Panc1 (cell line): Measurements from ENCODE around the gene RAP1GDS1.

Experiments used
- POLR2AphosphoS5 ChIP-seq: IDR thresholded peaks from 2 replicates; pipeline ENCODE4 v1.6.1; 2012; ENCODE audit warnings: mild to moderate bottlenecking, low read depth, low read length, moderate library complexity
- TF ChIP-seq, protein P1 (sequence below): fragments of 450-650 bp; IDR thresholded peaks from 2 replicates; pipeline ENCODE4 v1.5.1; 2017; ENCODE audit warnings: mild to moderate bottlenecking

DNA sequence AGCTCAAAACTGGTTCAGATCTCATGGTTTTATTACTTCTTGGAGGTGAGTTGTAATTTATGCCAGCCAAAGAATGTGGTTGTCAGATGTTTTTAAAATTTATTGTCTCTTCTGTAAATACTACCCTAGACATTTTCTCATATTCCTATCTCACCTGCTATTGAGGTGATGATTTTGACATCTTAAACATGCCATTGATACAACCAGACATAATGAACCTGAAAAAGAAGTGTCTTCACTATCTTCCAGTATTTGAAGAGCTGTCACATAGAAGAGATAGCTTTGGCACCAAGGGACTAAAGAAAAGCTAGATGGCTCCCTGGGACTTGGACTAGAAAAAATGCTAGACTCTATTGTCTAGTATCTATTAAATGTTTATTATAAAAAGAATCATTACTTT is 155.7 kb downstream of the RAP1GDS1 start:
- TF ChIP-seq, protein P1, sequence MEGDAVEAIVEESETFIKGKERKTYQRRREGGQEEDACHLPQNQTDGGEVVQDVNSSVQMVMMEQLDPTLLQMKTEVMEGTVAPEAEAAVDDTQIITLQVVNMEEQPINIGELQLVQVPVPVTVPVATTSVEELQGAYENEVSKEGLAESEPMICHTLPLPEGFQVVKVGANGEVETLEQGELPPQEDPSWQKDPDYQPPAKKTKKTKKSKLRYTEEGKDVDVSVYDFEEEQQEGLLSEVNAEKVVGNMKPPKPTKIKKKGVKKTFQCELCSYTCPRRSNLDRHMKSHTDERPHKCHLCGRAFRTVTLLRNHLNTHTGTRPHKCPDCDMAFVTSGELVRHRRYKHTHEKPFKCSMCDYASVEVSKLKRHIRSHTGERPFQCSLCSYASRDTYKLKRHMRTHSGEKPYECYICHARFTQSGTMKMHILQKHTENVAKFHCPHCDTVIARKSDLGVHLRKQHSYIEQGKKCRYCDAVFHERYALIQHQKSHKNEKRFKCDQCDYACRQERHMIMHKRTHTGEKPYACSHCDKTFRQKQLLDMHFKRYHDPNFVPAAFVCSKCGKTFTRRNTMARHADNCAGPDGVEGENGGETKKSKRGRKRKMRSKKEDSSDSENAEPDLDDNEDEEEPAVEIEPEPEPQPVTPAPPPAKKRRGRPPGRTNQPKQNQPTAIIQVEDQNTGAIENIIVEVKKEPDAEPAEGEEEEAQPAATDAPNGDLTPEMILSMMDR = no peak
- TF ChIP-seq POLR2AphosphoS5 = no peak
